ENCODE measurements around the gene CPM.

The CPM gene

GRCh38 chr12:68954811-68955210, 21.8 kb upstream of the CPM start:
- DNase-seq, result no peak

- no peak for DNase-seq
Measured at GRCh38 chr12:68953536-68953935, 20.6 kb upstream of the CPM start.

GRCh38 chr12:68951652-68952051, 18.7 kb upstream of the CPM start:
- no peak for DNase-seq

GRCh38 chr12:68950511-68950910, 17.5 kb upstream of the CPM start:
- no peak for DNase-seq

GRCh38 chr12:68945255-68945654, 12.3 kb upstream of the CPM start:
- no peak for DNase-seq

GRCh38 chr12:68944296-68945076, 11.5 kb upstream of the CPM start:
- DNase-seq, result no peak

- DNase-seq, result no peak
Measured at GRCh38 chr12:68943848-68944247, 10.9 kb upstream of the CPM start.

GRCh38 chr12:68940731-68941130, 7.8 kb upstream of the CPM start:
- DNase-seq, result no peak

GRCh38 chr12:68939505-68939904, 6.5 kb upstream of the CPM start:
- no peak for DNase-seq

- no peak for DNase-seq
Measured at GRCh38 chr12:68934392-68934791, 1.4 kb upstream of the CPM start.

GRCh38 chr12:68932128-68932960, 627 bp downstream of the CPM start:
- DNase-seq, result peak; percentile 12

GRCh38 chr12:68930178-68930577, 2.8 kb downstream of the CPM start:
- no peak for DNase-seq

- no peak for DNase-seq
Measured at GRCh38 chr12:68924546-68924945, 8.4 kb downstream of the CPM start.

GRCh38 chr12:68919581-68920239, 13.3 kb downstream of the CPM start:
- no peak for DNase-seq

- no peak for DNase-seq
Measured at GRCh38 chr12:68918960-68919359, 14.0 kb downstream of the CPM start.

- DNase-seq, result no peak
Measured at GRCh38 chr12:68915055-68915454, 17.9 kb downstream of the CPM start.

- DNase-seq, result no peak
Measured at GRCh38 chr12:68913682-68914081, 19.3 kb downstream of the CPM start.

- no peak for DNase-seq
Measured at GRCh38 chr12:68912916-68913315, 20.1 kb downstream of the CPM start.

- no peak for DNase-seq
Measured at GRCh38 chr12:68911197-68911718, 21.7 kb downstream of the CPM start.

- DNase-seq, result no peak
Measured at GRCh38 chr12:68910128-68910527, 22.8 kb downstream of the CPM start.

- DNase-seq, result no peak
Measured at GRCh38 chr12:68908076-68908475, 24.9 kb downstream of the CPM start.

- DNase-seq, result no peak
Measured at GRCh38 chr12:68905733-68906132, 27.2 kb downstream of the CPM start.

GRCh38 chr12:68904351-68904962, 28.5 kb downstream of the CPM start:
- DNase-seq, result no peak
